Transverse colon (tissue), 3 donors: Measurements from ENCODE around the gene ENAH.

Experiments
- POLR2A ChIP-seq: fragments of 450-650 bp; IDR thresholded peaks from one replicate; pipeline ENCODE4 v1.6.1; 2016; ENCODE audit warnings: antibody characterized with exemption, mild to moderate bottlenecking, moderate library complexity
- TF ChIP-seq, protein P1 (sequence below), 5 experiments: fragments of 200-600 bp in 3 of 5; fragments of 450-650 bp in 2 of 5; sonication (generic) in 3 of 5; IDR thresholded peaks; 1 replicate in 2 of 5; 2 replicates in 3 of 5; pipeline ENCODE4 v1.5.1; 2016 to 2017; ENCODE audit warnings: antibody characterized with exemption in 5 of 5, inconsistent platforms in 3 of 5, mild to moderate bottlenecking in 2 of 5, moderate library complexity in 1 of 5

DNA sequence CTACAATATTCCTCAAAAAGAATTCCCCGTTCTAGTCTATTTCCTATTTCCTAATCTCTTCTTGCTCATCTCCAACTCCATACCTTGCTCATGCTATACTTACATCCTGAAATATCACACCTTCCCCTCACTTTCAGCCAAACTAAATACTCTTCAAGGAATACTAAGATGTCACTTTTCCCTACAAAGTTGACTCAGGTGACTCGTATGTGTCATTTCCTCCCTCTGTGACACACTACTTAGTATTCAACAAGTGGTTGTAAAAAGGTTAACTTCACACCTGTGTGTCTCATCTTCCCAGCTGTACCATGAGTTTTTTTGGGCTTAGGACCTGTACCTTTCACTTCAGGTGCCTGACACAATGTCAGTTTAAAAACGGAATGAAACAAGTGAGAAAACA, 143.2 kb downstream of the ENAH start:
- TF ChIP-seq, protein P1, sequence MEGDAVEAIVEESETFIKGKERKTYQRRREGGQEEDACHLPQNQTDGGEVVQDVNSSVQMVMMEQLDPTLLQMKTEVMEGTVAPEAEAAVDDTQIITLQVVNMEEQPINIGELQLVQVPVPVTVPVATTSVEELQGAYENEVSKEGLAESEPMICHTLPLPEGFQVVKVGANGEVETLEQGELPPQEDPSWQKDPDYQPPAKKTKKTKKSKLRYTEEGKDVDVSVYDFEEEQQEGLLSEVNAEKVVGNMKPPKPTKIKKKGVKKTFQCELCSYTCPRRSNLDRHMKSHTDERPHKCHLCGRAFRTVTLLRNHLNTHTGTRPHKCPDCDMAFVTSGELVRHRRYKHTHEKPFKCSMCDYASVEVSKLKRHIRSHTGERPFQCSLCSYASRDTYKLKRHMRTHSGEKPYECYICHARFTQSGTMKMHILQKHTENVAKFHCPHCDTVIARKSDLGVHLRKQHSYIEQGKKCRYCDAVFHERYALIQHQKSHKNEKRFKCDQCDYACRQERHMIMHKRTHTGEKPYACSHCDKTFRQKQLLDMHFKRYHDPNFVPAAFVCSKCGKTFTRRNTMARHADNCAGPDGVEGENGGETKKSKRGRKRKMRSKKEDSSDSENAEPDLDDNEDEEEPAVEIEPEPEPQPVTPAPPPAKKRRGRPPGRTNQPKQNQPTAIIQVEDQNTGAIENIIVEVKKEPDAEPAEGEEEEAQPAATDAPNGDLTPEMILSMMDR (IDR thresholded peaks at IDR 0.05) = no peak
- TF ChIP-seq POLR2A = no peak
